ENCODE measurements around the gene FOXN3. TPM values are rescaled to one million over a fixed set of nuclear protein-coding genes. Genes with fewer than 3 reads are reported as not detected.

Gene FOXN3
- total and polyA plus RNA-seq, 10 of the 15 experiments (the other 5 are each of a cell fraction or from before 2014, with no cell fraction given): 4.5 to 68.9 (median 29.7) TPM

GRCh38 chr14:89134640-89135039, 282.4 kb downstream of the FOXN3 start (continued):
- no peak for TF ChIP-seq ATF3 (IDR thresholded peaks at IDR 0.05; ENCODE audit: borderline replicate concordance, extremely low read depth, low read depth, low read length)
- TF ChIP-seq LARP7 (IDR thresholded peaks at IDR 0.05): no peak
- TF ChIP-seq CHD1 (IDR thresholded peaks at IDR 0.05; ENCODE audit: low read depth, low read length): no peak
- TF ChIP-seq E2F4 (IDR thresholded peaks at IDR 0.05; ENCODE audit: low read depth, low read length): no peak
- TF ChIP-seq IRF5 (IDR thresholded peaks at IDR 0.05; ENCODE audit: borderline replicate concordance): no peak
- no peak for TF ChIP-seq NRF1 (conservative IDR thresholded peaks at IDR 0.05; ENCODE audit: low read depth, low read length)
- TF ChIP-seq POLR2AphosphoS5 (IDR thresholded peaks at IDR 0.05; ENCODE audit: low read length): no peak
- TF ChIP-seq TCF3 (IDR thresholded peaks at IDR 0.05; ENCODE audit: borderline replicate concordance, insufficient read depth, low read depth, low read length): no peak
- no peak for TF ChIP-seq POLR2AphosphoS2 (IDR thresholded peaks at IDR 0.05; ENCODE audit: low read depth, low read length)

GRCh38 chr14:89131004-89131750, 285.9 kb downstream of the FOXN3 start:
- Histone ChIP-seq H3K36me3 (ENCODE audit: control insufficient read depth in 2 of 2, insufficient read depth in 2 of 2, low read length in 1 of 2) (no peaks in the 10 kb centered on the region), H3K4me3 (no peak overlapping the region), H3K79me2 (ENCODE audit: control insufficient read depth, insufficient read depth, low read length) (no peaks in the 10 kb centered on the region), H3K27me3 (replicated peaks in 1 of 2; ENCODE audit: control insufficient read depth in 2 of 2, insufficient read depth in 2 of 2, low read length in 1 of 2) (no peaks in the 10 kb centered on the region), H2AFZ (ENCODE audit: control insufficient read depth, low read depth, low read length) (no peak overlapping the region), H3K4me1 (ENCODE audit: control insufficient read depth, insufficient read depth, low read length) (no peaks in the 10 kb centered on the region), H3K9me3 (replicated peaks; ENCODE audit: control insufficient read depth, insufficient read depth, low read length) (no peaks in the 10 kb centered on the region; the same call in 2 of the 3 replicates), H4K20me1 (ENCODE audit: control insufficient read depth, insufficient read depth) (no peaks in the 10 kb centered on the region), H3K27ac (ENCODE audit: control insufficient read depth, insufficient read depth) (no peak overlapping the region), H3K9ac (ENCODE audit: control insufficient read depth, insufficient read depth, low read length) (no peak overlapping the region), H3K4me2 (ENCODE audit: control insufficient read depth, insufficient read depth) (no peak overlapping the region)
- no peak for ATAC-seq
- in situ Hi-C loops (cut with MboI): no loop called here
- ChIA-PET CTCF (no interaction called here), SMC1A (ENCODE audit: uncharacterized antibody, unreplicated experiment) (no interaction called here), POLR2A (no interaction called here), RAD21 (ENCODE audit: unreplicated experiment) (no interaction called here)
- WGBS (ENCODE audit: insufficient coverage, insufficient replicate concordance, low lambda C conversion rate, missing lambda C conversion rate): 57% methylated on average over 6 of the region's 6 CpGs
- no peak for DNase-seq (ENCODE audit: low read depth, low spot score)
- intact Hi-C loops (cut with micrococcal nuclease; ENCODE audit: unreplicated experiment): no loop called here
- BruUV-seq (replicated peaks): no TSS peak
- FAIRE-seq: no peak
- TF ChIP-seq FOS (IDR thresholded peaks at IDR 0.05; ENCODE audit: borderline replicate concordance, extremely low read depth, insufficient read length): no peak
- TF ChIP-seq CREM (IDR thresholded peaks at IDR 0.05; ENCODE audit: low read depth): no peak
- no peak for TF ChIP-seq SIN3A (IDR thresholded peaks at IDR 0.05; ENCODE audit: low read depth, low read length)
- TF ChIP-seq MTA3 (IDR thresholded peaks at IDR 0.05; ENCODE audit: borderline replicate concordance, low read length): no peak
- no peak for TF ChIP-seq DPF2 (IDR thresholded peaks at IDR 0.05)
- no peak for TF ChIP-seq PRDM15 (CRISPR knock-in tag; IDR thresholded peaks at IDR 0.05)
- no peak for TF ChIP-seq POU2F2 (IDR thresholded peaks at IDR 0.05; ENCODE audit: borderline replicate concordance, low read depth, low read length)
- TF ChIP-seq SREBF2 (IDR thresholded peaks at IDR 0.05; ENCODE audit: low read length): no peak
- TF ChIP-seq ZNF384 (IDR thresholded peaks at IDR 0.05; ENCODE audit: borderline replicate concordance, low read depth, low read length): no peak
